GM12891 (cell line): ENCODE measurements around the gene ODF2.
A peak's percentile ranks its signal among the peaks of the same experiment; 100 is the strongest.
"Not testable (repeated sequence)": the region's sequence is repeated elsewhere in the genome, so short reads cannot be mapped to it uniquely, and the experiment has no call there.

ENCODE experiments used
- DNase-seq: peaks from one replicate; pipeline ENCODE4 v3.0.0; 2011; ENCODE audit warnings: low spot score; ENCODE audit not compliant: insufficient read length
- FAIRE-seq: peaks from 2 replicates; lab custom pipeline; 2011; peaks lifted over from hg19 to GRCh38; lab: Jason Lieb, UNC
- PAX5 ChIP-seq: IDR thresholded peaks from 2 replicates; pipeline ENCODE4 v1.6.1; 2011; ENCODE audit warnings: low read length, moderate library complexity, mild to moderate bottlenecking; ENCODE audit not compliant: insufficient read depth, severe bottlenecking
- POLR2A ChIP-seq: IDR thresholded peaks from 2 replicates; pipeline ENCODE4 v1.6.1; 2011; ENCODE audit warnings: low read depth, low read length, control low read depth
- POLR2AphosphoS5 ChIP-seq: IDR thresholded peaks from 2 replicates; pipeline ENCODE4 v1.6.1; 2011; ENCODE audit warnings: low read depth, low read length, control low read depth
- POU2F2 ChIP-seq: IDR thresholded peaks from 2 replicates; pipeline ENCODE4 v1.6.1; 2011; ENCODE audit warnings: low read depth, mild to moderate bottlenecking, control low read depth, low read length, moderate library complexity
- SPI1 ChIP-seq: IDR thresholded peaks from 2 replicates; pipeline ENCODE4 v1.6.1; 2011; ENCODE audit warnings: low read depth, low read length, control low read depth
- TAF1 ChIP-seq: IDR thresholded peaks from 2 replicates; pipeline ENCODE4 v1.6.1; 2011; ENCODE audit warnings: low read depth, low read length, control low read depth

Gene ODF2

GRCh38 chr9:128497824-128498610 lies 42.2 kb downstream of the ODF2 start:
- DNase-seq = no peak
- TF ChIP-seq PAX5 (no peak), POU2F2 (no peak), POLR2A (no peak), POLR2AphosphoS5 (no peak), SPI1 (no peak), TAF1 (no peak)
- no peak for FAIRE-seq

- no peak for DNase-seq
- TF ChIP-seq POLR2AphosphoS5 = no peak
- TF ChIP-seq TAF1 = no peak
- TF ChIP-seq POLR2A = no peak
- FAIRE-seq = no peak
Measured at GRCh38 chr9:128498911-128499310, 43.1 kb downstream of the ODF2 start.

- FAIRE-seq (no peak), DNase-seq (no peak)
- TF ChIP-seq TAF1 = no peak
- TF ChIP-seq SPI1 = no peak
- no peak for TF ChIP-seq POLR2AphosphoS5
- no peak for TF ChIP-seq POLR2A
- TF ChIP-seq PAX5 = no peak
- TF ChIP-seq POU2F2 = no peak
Measured at GRCh38 chr9:128499920-128500319, 44.1 kb downstream of the ODF2 start.

GRCh38 chr9:128503415-128503825 lies 47.6 kb downstream of the ODF2 start:
- not testable (repeated sequence) for DNase-seq, FAIRE-seq

GRCh38 chr9:128503870-128504269 lies 48.1 kb downstream of the ODF2 start:
- no peak for FAIRE-seq
- DNase-seq = no peak
- TF ChIP-seq PAX5 = no peak
- no peak for TF ChIP-seq SPI1
- no peak for TF ChIP-seq POU2F2
- TF ChIP-seq POLR2AphosphoS5 = no peak
- no peak for TF ChIP-seq TAF1
- TF ChIP-seq POLR2A = no peak

GRCh38 chr9:128504485-128505413 lies 48.9 kb downstream of the ODF2 start, which contains the start of gene GLE1:
Gene GLE1 (plus strand): TSS chr9:128504719. CDS start chr9:128504806, 87 bp downstream.
- DNase-seq = peak; percentile 96
- FAIRE-seq = peak; percentile 98
- peak; percentile 80 for TF ChIP-seq POLR2A
- TF ChIP-seq SPI1 = no peak
- TF ChIP-seq PAX5 = no peak
- TF ChIP-seq POLR2AphosphoS5 = peak; percentile 79
- no peak for TF ChIP-seq POU2F2
- TF ChIP-seq TAF1 = peak; percentile 45; the same call in 1 of the 2 replicates

GRCh38 chr9:128505414-128505765 lies 49.6 kb downstream of the ODF2 start:
- FAIRE-seq (no peak), DNase-seq (no peak)
- no peak for TF ChIP-seq TAF1
- no peak for TF ChIP-seq PAX5
- no peak for TF ChIP-seq POU2F2
- TF ChIP-seq SPI1 = no peak
- TF ChIP-seq POLR2AphosphoS5 = no peak
- TF ChIP-seq POLR2A = no peak

GRCh38 chr9:128505906-128506305 lies 50.1 kb downstream of the ODF2 start:
- not testable (repeated sequence) for FAIRE-seq, DNase-seq

GRCh38 chr9:128512820-128513219 lies 57.0 kb downstream of the ODF2 start:
- FAIRE-seq = no peak
- DNase-seq = no peak
- TF ChIP-seq SPI1 (no peak), PAX5 (no peak)

GRCh38 chr9:128521956-128522355 lies 66.2 kb downstream of the ODF2 start:
- FAIRE-seq (peak; percentile 55), DNase-seq (no peak)
- no peak for TF ChIP-seq TAF1
- TF ChIP-seq SPI1 = no peak
- no peak for TF ChIP-seq POU2F2
- no peak for TF ChIP-seq POLR2AphosphoS5
- TF ChIP-seq POLR2A = no peak
- no peak for TF ChIP-seq PAX5
